Testis (tissue), 2 donors: Measurements from ENCODE around the gene TMEM119.

Experiments
- CTCF ChIP-seq, 3 experiments: fragments of 450-650 bp in 2 of 3; fragments of 200-600 bp in 1 of 3; sonication (generic) in 1 of 3; IDR thresholded peaks; one replicate each; pipeline ENCODE4 v1.5.1; 2016 to 2019; ENCODE audit warnings: antibody characterized with exemption in 3 of 3, mild to moderate bottlenecking in 2 of 3, moderate library complexity in 1 of 3
- POLR2A ChIP-seq: fragments of 450-650 bp; IDR thresholded peaks from one replicate; pipeline ENCODE4 v1.6.1; 2017; ENCODE audit warnings: antibody characterized with exemption, mild to moderate bottlenecking, moderate library complexity

- TF ChIP-seq CTCF (IDR thresholded peaks at IDR 0.05), result peak; percentile 77 to 89 (median 81)
- no peak for TF ChIP-seq POLR2A
These were observed 34.6 kb downstream of the TMEM119 start for GRCh38 chr12:108563136-108563803.
